Cerebellar cortex (tissue), 1 donor: ENCODE measurements around the gene CD37.
"Not testable (repeated sequence)": the region's sequence is repeated elsewhere in the genome, so short reads cannot be mapped to it uniquely, and the experiment has no call there.

Experiments used
- DNase-seq: peaks from one replicate; pipeline ENCODE4 v3.0.0-alpha.2; 2015; ENCODE audit warnings: low spot score

Gene CD37

GRCh38 chr19:49328741-49329140 is 6.5 kb upstream of the CD37 start:
- DNase-seq, result no peak

DNA sequence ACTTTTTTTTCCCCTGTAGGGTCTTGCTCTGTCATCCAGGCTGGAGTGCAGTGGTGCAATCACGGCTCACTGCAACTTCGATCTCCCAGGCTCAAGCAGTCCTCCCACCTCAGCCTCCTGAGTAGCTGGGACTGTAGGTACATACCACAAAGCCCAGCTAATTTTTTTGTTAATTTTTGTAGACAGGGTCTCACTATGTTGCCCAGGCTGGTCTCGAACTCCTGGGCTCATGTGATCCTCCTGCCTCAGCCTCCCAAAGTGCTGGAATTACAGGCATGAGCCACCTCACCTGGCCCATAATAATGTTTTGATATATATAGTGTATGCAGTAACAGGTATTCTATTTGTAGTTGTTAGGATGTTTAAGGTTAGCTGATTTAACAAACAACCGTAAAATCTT is 4.0 kb upstream of the CD37 start:
- DNase-seq, result not testable (repeated sequence)

DNA sequence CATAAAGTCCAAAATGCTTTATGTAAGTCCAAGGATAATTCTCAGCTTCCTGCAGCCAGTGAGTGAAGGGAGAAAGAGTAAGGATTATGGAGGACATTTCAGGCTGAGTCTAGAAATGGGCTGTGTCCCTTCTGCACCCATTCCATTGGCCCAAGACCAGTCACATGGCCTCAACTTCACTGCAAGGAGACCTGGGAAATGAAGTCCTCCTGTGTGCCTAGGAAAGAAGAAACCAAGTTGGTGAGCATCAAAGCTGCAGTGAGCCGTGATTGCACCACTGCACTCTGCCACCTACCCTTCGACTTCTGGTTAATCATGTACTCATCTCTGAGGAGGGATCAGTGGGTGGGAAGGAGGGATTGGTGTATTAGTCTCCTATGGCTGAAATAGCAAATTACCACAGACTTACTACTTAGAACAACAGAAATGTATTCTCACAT is 3.6 kb upstream of the CD37 start:
- DNase-seq, result peak; percentile 67

DNA sequence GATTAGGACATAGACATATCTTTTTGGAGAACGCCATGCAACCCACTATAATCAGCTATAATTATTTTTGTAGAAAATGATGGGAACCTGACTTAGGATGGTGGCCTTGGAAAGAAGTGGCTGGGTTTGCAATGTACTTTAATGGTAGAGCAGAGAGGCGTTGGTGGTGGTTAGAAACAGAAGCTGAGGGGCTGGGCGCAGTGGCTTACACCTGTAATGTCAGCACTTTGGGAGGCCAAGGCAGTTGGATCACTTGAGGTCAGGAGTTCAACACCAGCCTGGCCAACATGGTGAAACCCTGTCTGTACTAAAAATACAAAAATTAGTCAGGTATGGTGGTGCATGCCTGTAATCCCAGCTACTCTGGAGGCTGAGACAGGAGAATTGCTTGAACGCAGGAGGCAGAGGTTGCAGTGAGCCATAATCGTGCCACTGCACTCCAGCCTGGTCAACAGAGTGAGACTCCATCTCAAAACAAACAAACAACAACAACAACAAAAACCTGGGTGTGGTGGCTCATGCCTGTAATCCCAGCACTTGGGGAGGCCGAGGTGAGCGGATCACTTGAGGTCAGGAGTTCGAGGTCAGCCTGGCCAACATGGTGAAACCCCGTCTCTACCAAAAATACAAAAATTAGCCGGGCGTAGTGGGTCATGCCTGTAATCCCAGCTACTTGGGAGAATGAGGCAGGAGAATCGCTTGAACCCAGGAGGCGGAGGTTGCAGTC is 2.4 kb upstream of the CD37 start:
- DNase-seq, result not testable (repeated sequence)

DNA sequence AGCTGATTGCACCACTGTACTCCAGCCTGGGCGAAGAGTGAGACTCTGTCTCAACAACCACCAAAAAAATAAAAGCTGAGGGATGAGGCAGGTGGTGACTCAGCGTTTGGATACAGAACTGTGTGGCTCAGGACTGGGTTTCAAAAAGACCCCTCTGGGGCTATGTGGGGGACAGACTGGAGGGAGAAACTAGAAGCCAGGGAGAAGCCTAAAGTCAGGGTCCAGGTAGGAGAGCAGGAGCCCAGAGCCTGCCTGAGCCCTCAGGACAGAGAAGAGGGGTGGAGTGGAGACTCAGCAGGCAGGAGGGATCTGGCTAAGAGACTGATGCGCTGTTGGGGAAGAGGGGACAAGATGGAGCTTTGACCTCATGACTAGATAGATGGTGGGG is 1.8 kb upstream of the CD37 start:
- DNase-seq, result no peak

- no peak for DNase-seq
These were observed 1.4 kb upstream of the CD37 start for GRCh38 chr19:49333811-49334288.

DNA sequence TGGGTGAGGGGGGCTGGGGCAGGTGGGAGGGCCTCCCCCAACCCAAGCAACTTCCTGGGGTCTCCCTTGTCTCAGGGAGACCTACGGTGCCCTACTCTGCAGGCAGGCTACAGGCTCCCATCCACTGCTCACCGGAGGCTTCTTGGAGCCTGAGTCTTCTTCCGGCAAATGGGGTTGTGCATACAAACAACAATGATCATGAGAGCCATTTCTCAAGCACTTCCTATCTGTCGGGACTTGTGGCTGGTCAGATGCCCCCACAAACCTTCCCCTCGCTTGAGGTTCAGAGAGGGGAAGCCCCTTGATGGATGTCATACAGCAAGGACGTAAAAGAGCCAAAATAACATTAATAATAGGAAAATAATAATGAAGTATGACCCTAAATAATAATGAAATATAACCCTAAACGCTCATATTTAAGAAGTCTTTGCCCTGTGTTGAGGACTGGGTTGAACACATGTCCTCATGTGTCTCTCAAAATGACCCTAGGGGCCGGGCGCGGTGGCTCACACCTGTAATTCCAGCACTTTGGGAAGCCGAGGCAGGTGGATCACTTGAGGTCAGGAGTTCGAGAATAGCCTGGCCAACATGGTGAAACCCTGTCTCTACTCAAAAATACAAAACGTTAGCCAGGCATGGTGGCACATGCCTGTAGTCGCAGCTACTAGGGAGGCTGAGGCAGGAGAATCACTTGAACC is 727 bp downstream of the CD37 start:
- DNase-seq, result no peak

DNA sequence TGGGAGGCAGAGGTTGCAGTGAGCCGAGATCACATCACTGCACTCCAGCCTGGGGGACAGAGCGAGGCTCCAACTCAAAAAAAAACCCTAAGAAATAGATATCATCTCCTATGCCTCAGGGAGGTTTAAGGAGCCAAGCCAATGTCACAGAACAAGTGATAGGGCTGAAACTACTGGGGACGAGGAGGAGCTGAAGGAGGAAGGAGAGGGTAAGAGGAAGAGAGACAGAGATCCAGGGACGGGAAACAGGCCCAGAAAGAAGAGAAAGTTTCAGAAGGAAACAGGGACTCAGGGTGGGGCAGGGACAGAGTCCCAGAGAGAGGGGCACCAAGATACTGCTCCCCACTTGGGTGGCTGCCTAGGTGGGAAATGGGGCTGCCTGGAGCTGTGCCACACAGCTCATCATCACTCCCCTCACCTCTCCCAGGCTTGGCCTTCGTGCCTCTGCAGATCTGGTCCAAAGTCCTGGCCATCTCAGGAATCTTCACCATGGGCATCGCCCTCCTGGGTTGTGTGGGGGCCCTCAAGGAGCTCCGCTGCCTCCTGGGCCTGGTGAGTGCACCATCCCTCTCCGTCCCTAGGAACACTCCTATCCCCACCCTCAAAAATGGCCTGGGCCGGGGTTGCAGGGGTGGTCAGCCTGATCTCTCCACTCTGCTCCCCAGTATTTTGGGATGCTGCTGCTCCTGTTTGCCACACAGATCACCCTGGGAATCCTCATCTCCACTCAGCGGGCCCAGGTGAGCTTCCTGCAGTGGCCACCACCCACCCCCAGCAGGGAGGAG is 1.5 kb downstream of the CD37 start:
- no peak for DNase-seq

DNA sequence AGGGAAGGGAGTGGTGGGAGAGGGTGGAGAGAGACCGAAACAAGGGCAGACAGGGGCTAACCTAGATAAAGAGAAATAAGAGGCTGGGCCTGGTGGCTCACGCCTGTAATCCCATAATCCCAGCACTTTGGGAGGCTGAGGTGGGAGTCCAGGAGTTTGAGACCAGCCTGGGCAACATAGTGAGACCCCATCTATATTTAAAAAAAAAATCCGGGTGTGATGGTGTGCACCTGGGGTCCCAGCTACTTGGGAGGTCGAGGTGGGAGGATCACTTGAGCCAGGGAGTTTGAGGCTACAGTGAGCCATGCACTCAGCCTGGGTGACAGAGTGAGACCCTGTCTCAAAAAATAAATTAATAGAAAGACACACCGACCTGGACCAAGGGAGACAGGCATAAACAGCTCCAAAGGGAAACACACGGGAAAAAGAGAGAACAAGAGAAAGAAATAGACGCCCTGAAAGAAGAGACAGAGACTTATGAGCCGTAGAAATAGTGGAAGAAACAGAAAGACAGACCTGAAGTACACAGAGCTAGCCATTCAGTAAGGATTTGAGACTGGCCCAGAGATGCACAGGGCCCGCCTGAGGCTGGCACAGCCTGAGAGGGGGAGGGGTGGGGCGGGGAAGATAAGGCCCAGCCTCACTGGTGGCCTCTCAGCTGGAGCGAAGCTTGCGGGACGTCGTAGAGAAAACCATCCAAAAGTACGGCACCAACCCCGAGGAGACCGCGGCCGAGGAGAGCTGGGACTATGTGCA is 2.2 kb downstream of the CD37 start:
- DNase-seq, result no peak

- DNase-seq, result no peak
These were observed 2.9 kb downstream of the CD37 start for GRCh38 chr19:49338023-49338677.

DNA sequence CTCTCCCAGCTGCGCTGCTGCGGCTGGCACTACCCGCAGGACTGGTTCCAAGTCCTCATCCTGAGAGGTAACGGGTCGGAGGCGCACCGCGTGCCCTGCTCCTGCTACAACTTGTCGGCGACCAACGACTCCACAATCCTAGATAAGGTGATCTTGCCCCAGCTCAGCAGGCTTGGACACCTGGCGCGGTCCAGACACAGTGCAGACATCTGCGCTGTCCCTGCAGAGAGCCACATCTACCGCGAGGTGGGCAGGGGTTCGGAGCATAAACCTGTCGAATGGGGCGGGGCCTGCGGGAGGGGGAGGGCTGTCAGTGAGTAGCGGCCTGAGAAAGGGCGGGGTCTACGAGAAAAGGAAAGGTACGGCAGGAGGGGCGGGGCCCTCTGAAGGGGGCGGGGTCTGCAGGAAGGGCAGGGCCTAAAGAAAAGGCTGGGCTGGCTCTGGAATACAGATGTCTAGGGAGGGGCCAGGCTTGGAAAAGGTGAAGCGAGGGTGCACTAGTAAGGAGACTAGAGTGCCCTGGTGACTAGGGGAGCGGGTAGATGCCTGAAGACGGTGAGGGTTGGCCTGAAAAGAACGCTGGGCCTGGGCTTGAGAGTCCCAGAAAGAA is 3.6 kb downstream of the CD37 start:
- DNase-seq, result no peak

DNA sequence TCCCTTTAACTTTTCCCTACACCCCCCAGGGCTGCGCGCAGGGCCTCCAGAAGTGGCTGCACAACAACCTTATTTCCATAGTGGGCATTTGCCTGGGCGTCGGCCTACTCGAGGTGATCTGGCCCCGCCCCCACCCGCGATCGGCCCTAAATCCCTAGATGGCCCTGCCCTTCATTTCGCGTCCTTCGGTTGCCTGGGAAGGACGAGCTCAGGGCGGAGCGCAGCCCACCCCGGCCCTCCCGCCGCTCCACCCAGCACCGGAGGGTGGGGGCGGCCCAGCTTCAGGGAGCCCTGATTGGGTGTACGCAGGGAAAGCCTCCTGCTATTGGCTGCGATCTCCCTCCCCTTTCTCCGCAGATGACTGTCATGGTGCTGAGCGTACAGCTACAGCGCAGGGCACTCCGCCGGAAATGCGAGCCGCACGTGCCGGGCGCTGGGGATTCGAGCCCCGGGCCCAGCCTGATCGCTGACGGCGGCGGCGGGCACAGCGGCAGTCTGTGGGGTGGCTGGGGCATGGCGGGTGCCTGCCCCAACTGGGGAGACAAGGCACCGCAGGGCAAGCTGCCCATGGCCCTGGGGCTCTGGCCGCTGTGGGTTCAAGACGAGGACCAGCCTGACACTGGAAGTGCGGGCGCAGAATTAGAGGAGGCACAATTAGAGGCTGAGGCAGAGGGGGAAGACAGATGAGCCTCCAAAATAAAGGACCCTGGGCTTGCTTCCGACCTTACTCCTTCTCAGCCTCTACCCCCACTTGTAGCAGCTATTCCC is 4.3 kb downstream of the CD37 start:
- peak; percentile 39 for DNase-seq

DNA sequence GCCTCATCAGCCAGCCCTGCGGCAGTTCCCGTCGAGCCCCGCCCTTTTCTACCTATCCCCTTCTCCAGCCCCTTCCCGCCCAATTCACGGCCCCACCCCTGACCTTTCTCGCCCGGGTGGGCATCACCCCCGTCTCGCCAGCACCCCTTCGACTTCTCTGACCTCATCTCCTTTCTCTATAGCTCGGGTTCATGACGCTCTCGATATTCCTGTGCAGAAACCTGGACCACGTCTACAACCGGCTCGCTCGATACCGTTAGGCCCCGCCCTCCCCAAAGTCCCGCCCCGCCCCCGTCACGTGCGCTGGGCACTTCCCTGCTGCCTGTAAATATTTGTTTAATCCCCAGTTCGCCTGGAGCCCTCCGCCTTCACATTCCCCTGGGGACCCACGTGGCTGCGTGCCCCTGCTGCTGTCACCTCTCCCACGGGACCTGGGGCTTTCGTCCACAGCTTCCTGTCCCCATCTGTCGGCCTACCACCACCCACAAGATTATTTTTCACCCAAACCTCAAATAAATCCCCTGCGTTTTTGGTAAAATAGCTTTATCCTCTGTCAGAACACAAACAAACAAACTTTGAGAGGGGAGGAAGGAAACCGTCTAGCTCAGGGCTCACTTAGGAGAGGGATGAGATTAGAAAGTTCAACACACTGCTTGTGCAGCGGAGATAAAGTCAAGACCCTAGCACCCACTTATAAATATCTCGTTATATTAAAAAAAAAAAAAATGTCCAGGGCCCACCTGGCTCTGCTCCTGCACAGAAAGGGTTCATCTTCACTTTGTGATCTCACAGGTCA is 5.1 kb downstream of the CD37 start:
- no peak for DNase-seq

- no peak for DNase-seq
These were observed 5.9 kb downstream of the CD37 start for GRCh38 chr19:49340865-49341718.

DNA sequence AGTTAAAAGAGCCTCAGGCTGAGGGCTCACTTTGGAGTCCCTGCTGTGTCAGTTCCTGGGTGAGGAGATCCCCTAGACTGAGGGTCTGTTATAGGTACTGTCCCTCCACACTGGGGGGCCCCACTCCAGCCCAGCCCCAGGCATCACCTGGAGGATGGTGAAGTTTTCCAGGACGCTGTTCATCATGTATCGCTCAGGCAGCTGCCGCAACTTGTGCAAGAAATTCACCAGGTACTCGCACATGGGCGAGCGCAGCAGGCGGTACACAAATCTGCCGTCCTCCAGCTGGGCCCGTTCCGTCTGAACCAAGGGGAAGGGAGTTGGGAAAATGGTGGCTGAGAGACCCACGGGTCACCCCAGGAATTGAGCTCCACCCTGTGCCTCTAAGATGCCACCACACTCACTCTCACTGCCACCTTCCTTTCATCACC is 7.1 kb downstream of the CD37 start:
- no peak for DNase-seq

- DNase-seq, result no peak
These were observed 7.9 kb downstream of the CD37 start for GRCh38 chr19:49343123-49343522.

DNA sequence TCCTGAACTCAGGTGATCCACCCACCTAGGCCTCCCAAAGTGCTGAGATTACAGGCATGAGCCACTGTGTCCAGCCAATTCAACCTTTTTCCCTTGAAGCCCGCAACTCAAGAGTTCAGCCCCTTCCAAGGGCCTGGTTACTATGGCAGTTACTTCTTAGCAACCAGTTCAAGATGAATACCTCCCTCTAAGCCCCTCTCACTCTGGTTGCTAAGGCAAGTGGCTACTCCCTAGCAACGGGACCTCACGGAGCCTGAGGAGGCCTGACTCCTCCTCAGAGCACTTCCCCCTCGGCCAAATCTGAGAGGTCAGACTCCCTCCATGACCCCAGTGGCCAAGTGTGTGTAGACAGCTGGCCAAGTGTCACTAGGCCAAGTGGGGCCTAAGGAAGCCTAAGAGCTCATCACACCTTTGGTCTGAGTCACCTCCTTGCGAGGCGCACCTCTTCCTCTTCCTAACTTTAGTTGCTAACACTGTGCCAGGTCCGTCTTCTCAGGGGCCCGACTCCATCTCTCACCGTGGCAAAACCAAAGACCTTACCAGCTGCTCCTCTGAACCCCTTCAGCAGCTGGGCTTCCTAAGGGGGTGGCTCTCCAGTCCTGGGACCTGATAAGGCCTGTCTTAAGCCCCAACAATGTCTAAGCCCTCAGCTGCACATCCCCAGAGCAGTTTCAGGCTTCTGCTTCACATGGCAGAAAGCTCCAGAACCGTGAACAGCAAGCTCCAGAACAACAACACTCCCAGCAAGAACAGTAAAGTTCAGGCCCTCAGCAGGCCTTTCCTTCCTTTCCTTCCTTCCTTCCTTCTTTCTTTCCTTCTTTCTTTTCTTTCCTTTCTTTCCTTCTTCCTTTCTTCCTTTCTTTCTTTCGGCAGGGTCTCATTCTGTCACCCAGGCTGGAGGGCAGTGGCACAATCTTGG is 9.6 kb downstream of the CD37 start:
- no peak for DNase-seq
